Measurements from ENCODE around the gene TMEM237.
A peak's percentile ranks its signal among the peaks of the same experiment; 100 is the strongest.
"Not testable (repeated sequence)": the region's sequence is repeated elsewhere in the genome, so short reads cannot be mapped to it uniquely, and the experiment has no call there.

Gene TMEM237, protein sequence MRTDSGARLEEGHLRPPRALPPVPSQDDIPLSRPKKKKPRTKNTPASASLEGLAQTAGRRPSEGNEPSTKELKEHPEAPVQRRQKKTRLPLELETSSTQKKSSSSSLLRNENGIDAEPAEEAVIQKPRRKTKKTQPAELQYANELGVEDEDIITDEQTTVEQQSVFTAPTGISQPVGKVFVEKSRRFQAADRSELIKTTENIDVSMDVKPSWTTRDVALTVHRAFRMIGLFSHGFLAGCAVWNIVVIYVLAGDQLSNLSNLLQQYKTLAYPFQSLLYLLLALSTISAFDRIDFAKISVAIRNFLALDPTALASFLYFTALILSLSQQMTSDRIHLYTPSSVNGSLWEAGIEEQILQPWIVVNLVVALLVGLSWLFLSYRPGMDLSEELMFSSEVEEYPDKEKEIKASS

DNA sequence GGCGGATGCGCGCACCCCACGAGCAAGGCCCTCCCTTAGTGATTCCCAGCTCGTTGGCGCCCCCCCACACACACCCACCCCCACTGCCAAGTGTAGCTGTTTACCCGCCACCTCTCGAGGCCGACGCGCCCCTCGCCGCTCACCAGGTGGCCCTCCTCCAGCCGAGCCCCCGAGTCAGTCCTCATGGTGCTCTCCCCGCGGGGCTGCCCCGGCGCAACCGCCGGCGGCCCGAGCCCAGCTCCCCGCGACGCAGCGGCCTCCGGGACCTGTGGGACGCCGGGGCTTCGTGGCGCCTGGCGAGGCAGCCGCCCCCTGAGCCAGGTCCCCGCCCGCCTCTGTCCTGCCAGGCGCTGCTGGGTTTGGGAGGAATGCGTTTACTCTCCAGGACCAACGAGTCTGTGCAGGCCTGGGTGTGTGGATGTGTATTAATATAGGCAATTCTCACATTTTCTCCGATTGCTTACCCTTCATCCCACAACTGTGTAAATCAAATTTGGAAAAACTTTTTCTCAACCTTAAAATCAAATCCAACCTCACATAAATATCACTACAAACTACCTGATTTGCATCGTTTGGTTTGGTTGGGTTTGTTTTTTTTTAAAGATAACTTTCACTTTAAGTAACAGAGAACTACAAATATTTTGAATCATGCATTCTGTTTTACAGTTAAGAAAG, at the start of gene TMEM237:
Gene TMEM237, minus strand, starts transcription at position 288 of the 675 bp plus-strand sequence. Its CDS starts 103 bp downstream, at position 185.
- Histone ChIP-seq H3K36me3 (ENCODE audit: insufficient read depth, low read length) (peaks cover 10% of the 10 kb centered on the region), H3K27ac (peak within 1 kb of the TSS; percentile 74), H3K4me3 (peak within 1 kb of the TSS; percentile 80), H3K9ac (ENCODE audit: insufficient read length) (peak within 1 kb of the TSS; percentile 76), H3K9me3 (ENCODE audit: low read depth, low read length) (no peaks in the 10 kb centered on the region)
- DNase-seq (ENCODE audit: low read depth, low spot score): no peak
- TF ChIP-seq POLR2AphosphoS5 (IDR thresholded peaks at IDR 0.05; ENCODE audit: borderline replicate concordance, low read depth, low read length): no peak
- TF ChIP-seq EZH2 (IDR thresholded peaks at IDR 0.05): no peak
- no peak for TF ChIP-seq FOXP2 (optimal IDR thresholded peaks at IDR 0.05; ENCODE audit: control extremely low read depth, extremely low read length, insufficient read depth)

DNA sequence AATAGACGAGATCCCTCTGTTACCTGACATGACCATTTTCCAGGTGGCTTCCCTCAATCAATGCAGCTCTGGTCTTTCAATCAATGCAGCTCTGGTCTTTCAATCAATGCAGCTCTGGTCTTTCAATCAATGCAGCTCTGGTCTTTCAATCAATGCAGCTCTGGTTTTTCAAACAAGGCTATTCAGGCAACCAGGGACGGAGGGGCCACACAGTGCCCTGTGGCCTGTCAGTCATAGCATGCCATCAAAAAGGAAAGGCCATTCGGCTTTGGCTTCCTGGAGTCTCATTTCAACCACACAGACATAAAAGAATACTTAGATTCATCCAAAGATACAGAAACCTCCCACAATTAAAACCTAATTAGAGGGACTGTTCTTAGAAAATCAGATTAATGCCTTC, 41.9 kb upstream of the TMEM237 start:
- H3K27ac ChIP-seq: no peak overlapping the region
- no peak for TF ChIP-seq EZH2 (IDR thresholded peaks at IDR 0.05)
- no peak for TF ChIP-seq FOXP2 (optimal IDR thresholded peaks at IDR 0.05; ENCODE audit: control extremely low read depth, extremely low read length, insufficient read depth)
- no peak for TF ChIP-seq POLR2AphosphoS5 (IDR thresholded peaks at IDR 0.05; ENCODE audit: borderline replicate concordance, low read depth, low read length)
- no peak overlapping the region for H3K4me3 ChIP-seq
- DNase-seq (ENCODE audit: low read depth, low spot score): no peak
- no peaks in the 10 kb centered on the region for H3K36me3 ChIP-seq (ENCODE audit: insufficient read depth, low read length)
- H3K9me3 ChIP-seq (ENCODE audit: low read depth, low read length): no peaks in the 10 kb centered on the region
- no peak overlapping the region for H3K9ac ChIP-seq (ENCODE audit: insufficient read length)

DNA sequence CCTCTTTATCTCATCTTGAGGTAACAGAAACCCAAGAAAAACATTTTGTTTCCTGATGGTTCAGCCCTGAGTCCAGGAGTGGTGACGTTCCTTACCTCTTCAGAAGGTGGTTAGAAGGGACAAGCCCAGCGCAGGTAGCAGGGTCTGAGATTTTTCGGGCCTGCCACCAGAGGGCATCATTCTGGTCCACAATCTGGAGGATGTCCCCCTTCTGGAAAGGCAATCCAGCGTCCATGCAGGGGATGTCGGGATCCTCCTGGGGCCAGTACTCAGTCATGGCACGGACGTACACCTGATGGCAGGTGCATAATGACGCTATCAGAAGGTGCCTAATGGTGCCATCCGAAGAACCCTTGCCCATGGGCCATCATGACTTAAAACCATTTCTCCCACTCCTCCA, 37.4 kb upstream of the TMEM237 start:
- no peaks in the 10 kb centered on the region for H3K36me3 ChIP-seq (ENCODE audit: insufficient read depth, low read length)
- H3K4me3 ChIP-seq: no peak overlapping the region
- no peaks in the 10 kb centered on the region for H3K9me3 ChIP-seq (ENCODE audit: low read depth, low read length)
- TF ChIP-seq EZH2 (IDR thresholded peaks at IDR 0.05) (no peak), POLR2AphosphoS5 (IDR thresholded peaks at IDR 0.05; ENCODE audit: borderline replicate concordance, low read depth, low read length) (no peak), FOXP2 (optimal IDR thresholded peaks at IDR 0.05; ENCODE audit: control extremely low read depth, extremely low read length, insufficient read depth) (no peak)
- H3K27ac ChIP-seq: no peak overlapping the region
- H3K9ac ChIP-seq (ENCODE audit: insufficient read length): no peak overlapping the region
- no peak for DNase-seq (ENCODE audit: low read depth, low spot score)

DNA sequence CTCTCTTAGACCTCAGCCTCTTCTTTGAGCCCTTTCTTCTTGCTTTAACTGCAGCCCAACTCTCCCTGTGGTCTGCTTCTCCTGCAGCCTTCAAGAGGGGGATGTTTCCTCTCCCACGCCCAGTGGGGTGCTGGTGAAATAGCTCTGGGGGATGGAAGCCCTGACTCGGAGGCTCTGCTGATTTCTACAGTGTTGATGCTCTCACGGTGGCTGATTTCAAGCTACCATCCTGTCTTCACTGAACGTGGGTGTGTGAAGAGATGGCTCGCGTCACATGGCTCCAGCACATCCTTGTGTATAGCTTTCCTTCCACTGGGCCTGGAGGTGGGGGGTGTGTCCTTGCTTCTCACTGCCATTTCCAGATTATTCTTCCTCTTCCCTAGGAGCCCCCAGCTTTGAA, 35.1 kb upstream of the TMEM237 start:
- no peak overlapping the region for H3K4me3 ChIP-seq
- no peaks in the 10 kb centered on the region for H3K9me3 ChIP-seq (ENCODE audit: low read depth, low read length)
- DNase-seq (ENCODE audit: low read depth, low spot score): no peak
- H3K36me3 ChIP-seq (ENCODE audit: insufficient read depth, low read length): no peaks in the 10 kb centered on the region
- H3K9ac ChIP-seq (ENCODE audit: insufficient read length): no peak overlapping the region
- TF ChIP-seq FOXP2 (optimal IDR thresholded peaks at IDR 0.05; ENCODE audit: control extremely low read depth, extremely low read length, insufficient read depth) (peak; percentile 35), EZH2 (IDR thresholded peaks at IDR 0.05) (no peak)
- no peak overlapping the region for H3K27ac ChIP-seq

DNA sequence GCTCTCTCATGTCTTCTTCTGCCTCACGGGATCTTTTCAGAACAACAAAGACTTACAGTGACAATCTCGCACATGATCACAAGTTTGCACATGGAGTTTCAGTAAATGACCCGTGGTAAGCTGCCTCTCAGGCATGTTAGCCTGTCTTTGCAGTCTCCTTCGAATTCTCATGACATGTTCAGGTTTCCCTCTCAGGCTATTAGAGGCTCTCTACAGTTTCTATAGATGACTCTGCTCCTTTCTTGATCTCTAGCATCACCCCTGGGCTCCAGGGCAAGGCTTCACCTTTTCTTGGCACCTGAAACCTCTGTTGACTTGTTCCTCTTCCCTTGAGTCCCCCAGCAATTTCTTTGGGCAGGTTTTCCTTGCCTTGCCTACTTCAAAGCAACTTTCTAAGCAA, 32.2 kb upstream of the TMEM237 start:
- Histone ChIP-seq H3K27ac (no peak overlapping the region), H3K4me3 (no peak overlapping the region), H3K9ac (ENCODE audit: insufficient read length) (no peak overlapping the region), H3K36me3 (ENCODE audit: insufficient read depth, low read length) (no peaks in the 10 kb centered on the region), H3K9me3 (ENCODE audit: low read depth, low read length) (no peaks in the 10 kb centered on the region)
- no peak for DNase-seq (ENCODE audit: low read depth, low spot score)
- TF ChIP-seq FOXP2 (optimal IDR thresholded peaks at IDR 0.05; ENCODE audit: control extremely low read depth, extremely low read length, insufficient read depth) (no peak), EZH2 (IDR thresholded peaks at IDR 0.05) (no peak), POLR2AphosphoS5 (IDR thresholded peaks at IDR 0.05; ENCODE audit: borderline replicate concordance, low read depth, low read length) (no peak)

DNA sequence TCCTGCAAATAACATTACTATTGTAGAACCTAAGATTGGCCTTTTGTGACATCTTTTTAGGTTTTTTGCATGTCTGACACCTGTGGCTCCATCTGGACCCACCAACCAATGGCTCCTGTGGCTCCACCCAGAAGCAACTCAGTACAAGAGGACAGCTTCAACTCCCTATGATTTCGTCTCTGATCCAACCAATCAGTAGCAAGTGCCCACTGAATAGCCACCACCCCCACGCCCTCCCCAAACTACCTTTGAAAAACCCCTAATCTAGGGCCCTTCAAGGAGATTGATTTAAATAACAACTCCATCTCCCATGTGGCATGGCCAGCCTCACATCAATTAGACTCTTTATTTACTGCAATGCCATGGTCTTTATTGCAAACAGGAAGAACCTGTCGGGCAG, 31.5 kb upstream of the TMEM237 start:
- Histone ChIP-seq H3K36me3 (ENCODE audit: insufficient read depth, low read length) (no peaks in the 10 kb centered on the region), H3K9ac (ENCODE audit: insufficient read length) (no peak overlapping the region), H3K27ac (no peak overlapping the region), H3K9me3 (ENCODE audit: low read depth, low read length) (no peaks in the 10 kb centered on the region), H3K4me3 (no peak overlapping the region)
- no peak for DNase-seq (ENCODE audit: low read depth, low spot score)
- TF ChIP-seq EZH2 (IDR thresholded peaks at IDR 0.05) (no peak), POLR2AphosphoS5 (IDR thresholded peaks at IDR 0.05; ENCODE audit: borderline replicate concordance, low read depth, low read length) (no peak), FOXP2 (optimal IDR thresholded peaks at IDR 0.05; ENCODE audit: control extremely low read depth, extremely low read length, insufficient read depth) (no peak)

DNA sequence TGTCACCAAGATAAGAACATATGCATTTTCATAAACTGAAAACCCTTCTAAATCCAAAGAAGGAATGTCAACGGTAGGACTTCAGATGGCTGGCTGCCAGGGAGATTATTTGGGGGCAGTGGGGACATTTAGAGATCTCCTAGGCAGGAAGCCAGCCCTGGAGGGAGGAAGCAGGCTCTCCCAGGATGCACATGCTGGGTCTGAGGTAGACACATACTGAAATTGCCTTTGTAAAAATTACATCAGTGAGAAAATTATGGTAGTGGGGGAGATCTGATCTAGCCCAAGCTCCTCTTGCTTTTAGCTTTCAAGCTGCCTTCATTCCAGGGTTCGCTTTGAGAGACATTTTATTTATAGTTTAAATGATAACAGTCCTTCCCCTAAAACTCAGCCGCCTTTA, 31.0 kb upstream of the TMEM237 start:
- no peak for DNase-seq (ENCODE audit: low read depth, low spot score)
- Histone ChIP-seq H3K36me3 (ENCODE audit: insufficient read depth, low read length) (no peaks in the 10 kb centered on the region), H3K4me3 (no peak overlapping the region), H3K9me3 (ENCODE audit: low read depth, low read length) (no peaks in the 10 kb centered on the region), H3K27ac (no peak overlapping the region), H3K9ac (ENCODE audit: insufficient read length) (no peak overlapping the region)
- no peak for TF ChIP-seq FOXP2 (optimal IDR thresholded peaks at IDR 0.05; ENCODE audit: control extremely low read depth, extremely low read length, insufficient read depth)
- no peak for TF ChIP-seq POLR2AphosphoS5 (IDR thresholded peaks at IDR 0.05; ENCODE audit: borderline replicate concordance, low read depth, low read length)
- TF ChIP-seq EZH2 (IDR thresholded peaks at IDR 0.05): no peak

DNA sequence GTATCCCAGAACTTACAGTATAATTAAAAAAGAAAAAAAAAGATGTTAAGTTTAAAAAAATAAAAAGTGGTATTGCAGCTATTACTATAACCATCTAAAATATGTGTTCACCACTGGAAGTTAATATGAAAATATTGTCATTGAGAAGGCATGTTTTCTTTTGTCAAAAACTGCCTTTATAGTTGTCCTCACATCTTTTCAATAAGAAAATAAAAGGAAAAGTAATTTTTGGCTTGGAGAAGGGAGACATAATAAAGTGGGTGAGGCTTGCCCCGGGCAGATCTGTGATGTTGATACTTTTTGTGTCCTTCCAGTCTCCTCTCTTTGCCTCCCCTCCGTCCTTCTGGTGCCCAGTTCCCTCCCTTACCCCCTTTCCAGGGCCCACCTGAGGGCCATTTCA, 30.2 kb upstream of the TMEM237 start:
- Histone ChIP-seq H3K27ac (no peak overlapping the region), H3K9ac (ENCODE audit: insufficient read length) (no peak overlapping the region), H3K36me3 (ENCODE audit: insufficient read depth, low read length) (no peaks in the 10 kb centered on the region), H3K4me3 (no peak overlapping the region), H3K9me3 (ENCODE audit: low read depth, low read length) (no peaks in the 10 kb centered on the region)
- TF ChIP-seq POLR2AphosphoS5 (IDR thresholded peaks at IDR 0.05; ENCODE audit: borderline replicate concordance, low read depth, low read length) (no peak), EZH2 (IDR thresholded peaks at IDR 0.05) (no peak), FOXP2 (optimal IDR thresholded peaks at IDR 0.05; ENCODE audit: control extremely low read depth, extremely low read length, insufficient read depth) (no peak)
- DNase-seq (ENCODE audit: low read depth, low spot score): no peak

DNA sequence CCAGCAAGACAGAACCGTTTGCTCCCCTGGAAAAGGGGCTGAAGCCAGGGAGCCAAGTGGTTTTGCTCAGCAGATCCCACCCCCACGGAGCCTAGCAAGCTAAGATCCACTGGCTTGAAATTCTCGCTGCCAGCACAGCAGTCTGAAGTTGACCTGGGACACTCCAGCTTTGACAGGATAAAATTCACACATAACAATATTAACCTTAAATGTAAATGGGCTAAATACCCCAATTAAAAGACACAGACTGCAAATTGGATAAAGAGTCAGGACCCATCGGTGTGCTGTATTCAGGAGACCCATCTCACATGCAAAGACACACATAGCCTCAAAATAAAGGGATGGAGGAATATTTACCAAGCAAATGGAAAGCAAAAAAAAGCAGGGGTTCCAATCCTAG, 27.9 kb upstream of the TMEM237 start:
- H3K36me3 ChIP-seq (ENCODE audit: insufficient read depth, low read length); H3K4me3 ChIP-seq; DNase-seq (ENCODE audit: low read depth, low spot score); H3K27ac ChIP-seq; H3K9me3 ChIP-seq (ENCODE audit: low read depth, low read length); H3K9ac ChIP-seq (ENCODE audit: insufficient read length): not testable (repeated sequence)

All from SK-N-MC (cell line).